ENCODE results near the gene TMEM116. TPM values are rescaled to one million over a fixed set of nuclear protein-coding genes. Genes with fewer than 3 reads are reported as not detected.

Gene TMEM116
- total and polyA plus RNA-seq, 2 of the 4 experiments (the other 2 are of a cell fraction) = 5.5 to 8.4 TPM

- H4K8ac ChIP-seq (ENCODE audit: low read depth in 2 of 2, low read length in 2 of 2) = no peak overlapping the region
- no peak overlapping the region for H3K56ac ChIP-seq (ENCODE audit: extremely low read depth, insufficient read depth, low read length)
- DNase-seq (no peak), ATAC-seq (ENCODE audit: low read depth) (no peak)
- H4K91ac ChIP-seq (ENCODE audit: insufficient read depth, low read depth, low read length) = no peak overlapping the region
- H3K9me3 ChIP-seq (ENCODE audit: control insufficient read depth, insufficient read depth, low read length) = no peaks in the 10 kb centered on the region
- no peak overlapping the region for H2BK20ac ChIP-seq (ENCODE audit: low read depth, low read length)
- H4K20me1 ChIP-seq (ENCODE audit: insufficient read depth, low read length) = no peaks in the 10 kb centered on the region
- no TSS peak for BruUV-seq (replicated peaks)
- dilution Hi-C loops (cut with HindIII; ENCODE audit: low sequenced_read_pairs, unreplicated experiment) (no loop called here), intact Hi-C loops (cut with micrococcal nuclease) (no loop called here), in situ Hi-C loops (cut with MboI; ENCODE audit: low sequenced_read_pairs) (no loop called here)
- no peak overlapping the region for H3K14ac ChIP-seq (replicated peaks; ENCODE audit: low read depth, low read length)
- no peak overlapping the region for H3K4ac ChIP-seq (ENCODE audit: low read depth, low read length)
- no peak overlapping the region for H3K23ac ChIP-seq (ENCODE audit: low read depth, low read length)
- TF ChIP-seq RCOR1 (IDR thresholded peaks at IDR 0.05; ENCODE audit: insufficient replicate concordance, low read length) = no peak
- no peak for TF ChIP-seq CHD1 (IDR thresholded peaks at IDR 0.05; ENCODE audit: low read depth, low read length)
- TF ChIP-seq CEBPB (IDR thresholded peaks at IDR 0.05; ENCODE audit: low read depth, low read length) = no peak
- no peak for TF ChIP-seq MXI1 (IDR thresholded peaks at IDR 0.05; ENCODE audit: borderline replicate concordance, low read depth, low read length)
- no peak for TF ChIP-seq MAZ (IDR thresholded peaks at IDR 0.05; ENCODE audit: borderline replicate concordance, low read depth, low read length)
- no peak for TF ChIP-seq USF2 (IDR thresholded peaks at IDR 0.05; ENCODE audit: low read depth, low read length)
- TF ChIP-seq RAD21 (IDR thresholded peaks at IDR 0.05; ENCODE audit: low read length) = no peak
- no peak for TF ChIP-seq RFX5 (IDR thresholded peaks at IDR 0.05; ENCODE audit: low read depth, low read length)
- TF ChIP-seq SMC3 (IDR thresholded peaks at IDR 0.05; ENCODE audit: low read depth, low read length) = no peak
- no peak for TF ChIP-seq MAFK (IDR thresholded peaks at IDR 0.05; ENCODE audit: low read depth, low read length)
- TF ChIP-seq BHLHE40 (IDR thresholded peaks at IDR 0.05; ENCODE audit: low read depth, low read length) = no peak
- no peak for TF ChIP-seq NFE2L2 (IDR thresholded peaks at IDR 0.05; ENCODE audit: low read depth, low read length)
- TF ChIP-seq CTCF (conservative IDR thresholded peaks at IDR 0.05; ENCODE audit: low read depth, low read length) = no peak
- no peak for TF ChIP-seq FOS (IDR thresholded peaks at IDR 0.05; ENCODE audit: low read depth, low read length)
- TF ChIP-seq POLR2A (IDR thresholded peaks at IDR 0.05; ENCODE audit: low read depth, low read length) = no peak
- TF ChIP-seq ELK1 (IDR thresholded peaks at IDR 0.05; ENCODE audit: borderline replicate concordance, low read depth, low read length) = no peak
- H3K4me2 ChIP-seq (ENCODE audit: low read depth, low read length) = no peak overlapping the region
- no peaks in the 10 kb centered on the region for H3K36me3 ChIP-seq (ENCODE audit: control insufficient read depth, insufficient read depth, low read length)
- no peak overlapping the region for H2BK120ac ChIP-seq (ENCODE audit: low read depth, low read length)
- H3K18ac ChIP-seq (ENCODE audit: low read depth, low read length) = no peak overlapping the region
- peaks cover 3% of the 10 kb centered on the region; the same call in 1 of the 2 replicates for H3K4me1 ChIP-seq (ENCODE audit: control insufficient read depth, insufficient read depth, low read length)
- no peak overlapping the region for H2AFZ ChIP-seq (replicated peaks; ENCODE audit: low read length, poor library complexity)
- no peak overlapping the region for H3K9ac ChIP-seq (ENCODE audit: low read depth, low read length)
- no peaks in the 10 kb centered on the region for H3K9me1 ChIP-seq (ENCODE audit: insufficient read depth, low read length)
- H3K27ac ChIP-seq (ENCODE audit: insufficient read depth, low read length) = no peak overlapping the region
- H2AK9ac ChIP-seq (replicated peaks; ENCODE audit: low read depth, low read length, poor library complexity) = no peak overlapping the region
- H3K4me3 ChIP-seq (ENCODE audit: insufficient read depth, low read depth, low read length) = no peak overlapping the region
- POLR2A ChIA-PET (ENCODE audit: unreplicated experiment) = no interaction called here
- 100% methylated on average over 2 of the region's 4 CpGs; no CpG with 5 or more reads in 1 of the 2 experiments for WGBS, 2 experiments (ENCODE audit: extremely low coverage in 2 of 2, insufficient read length in 1 of 2)
- H4K5ac ChIP-seq (ENCODE audit: low read depth, low read length) = no peak overlapping the region
- no peak overlapping the region for H2BK15ac ChIP-seq (ENCODE audit: low read depth, low read length)
- no peak overlapping the region for H2BK5ac ChIP-seq (ENCODE audit: low read depth, low read length, poor library complexity, severe bottlenecking)
- H2AK5ac ChIP-seq (ENCODE audit: low read depth, low read length) = no peak overlapping the region
- no peaks in the 10 kb centered on the region for H3K79me1 ChIP-seq (ENCODE audit: low read depth in 1 of 2, low read length in 2 of 2)
- CTCF ChIA-PET = no interaction called here
- no peaks in the 10 kb centered on the region for H3K27me3 ChIP-seq (ENCODE audit: control insufficient read depth, insufficient read depth, low read length)
Observed at GRCh38 chr12:111998015-111998414, 14.9 kb downstream of the TMEM116 start.
